ENCODE results near the gene AVPR2. TPM values are rescaled to one million over a fixed set of nuclear protein-coding genes. Genes with fewer than 3 reads are reported as not detected.

Gene AVPR2
- total RNA-seq, 4 donors from 2014 or later, result 0.19 to 1.3 (median 0.29) TPM

DNA sequence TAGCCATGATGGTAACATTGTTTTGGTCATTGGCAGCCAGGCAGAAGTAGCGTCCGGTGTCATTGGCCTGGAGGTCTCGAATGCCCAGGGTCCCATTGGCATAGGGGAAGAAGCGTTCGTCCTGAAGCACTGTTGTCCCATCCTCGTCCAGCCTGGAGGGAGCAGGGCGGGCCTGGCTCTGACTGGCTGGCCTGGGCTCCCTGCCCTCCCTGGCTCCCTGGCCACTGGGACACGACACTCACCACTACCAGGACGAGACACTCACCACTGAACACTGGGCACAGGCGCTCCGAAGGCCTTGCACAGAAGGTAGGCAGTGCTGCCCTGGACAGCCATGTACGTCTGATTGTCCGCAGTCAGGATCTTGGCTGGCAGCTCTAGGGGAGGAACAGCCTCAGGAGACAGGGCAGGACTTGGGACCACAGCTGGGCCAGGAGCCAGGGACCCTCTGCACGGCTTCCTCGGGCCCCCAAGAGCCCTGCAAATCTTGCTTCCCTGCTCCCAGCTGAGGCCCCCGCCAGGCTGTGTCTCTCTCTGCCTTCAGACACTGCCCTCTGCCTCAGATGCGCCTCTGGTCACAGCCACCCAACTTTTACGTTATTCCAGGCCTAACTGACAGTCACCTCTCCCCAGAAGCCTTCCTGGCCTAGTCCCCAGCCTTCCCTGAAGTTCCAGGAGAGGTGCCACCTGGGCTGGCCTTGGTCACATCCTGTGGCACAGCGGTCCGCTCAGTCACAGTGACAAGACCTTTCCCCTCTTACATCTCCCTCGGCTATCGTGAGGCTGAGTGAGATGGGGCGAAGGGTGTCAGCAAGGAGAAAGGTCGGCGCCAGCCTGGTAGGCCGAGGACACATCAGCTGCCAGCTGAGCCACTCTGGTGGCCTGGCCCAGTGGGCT is 35.6 kb upstream of the AVPR2 start:
- Histone ChIP-seq H3K36me3 (no peaks in the 10 kb centered on the region), H3K27me3 (peaks cover 0 to 4% (median 0%) of the 10 kb centered on the region in 4 donors), H3K4me1 (no peaks in the 10 kb centered on the region), H3K9me3 (no peaks in the 10 kb centered on the region), H3K27ac (no peak overlapping the region), H3K4me3 (no peak overlapping the region)
- 85% methylated on average over 13 of the region's 26 CpGs; no CpG with 5 or more reads in 1 of the 2 donors for WGBS, 2 donors
- DNase-seq, result no peak
- intact Hi-C loops (cut with DNase I), result no loop called here
- TF ChIP-seq CTCF (IDR thresholded peaks at IDR 0.05), result no peak
- no peak for TF ChIP-seq POLR2A (IDR thresholded peaks at IDR 0.05)

DNA sequence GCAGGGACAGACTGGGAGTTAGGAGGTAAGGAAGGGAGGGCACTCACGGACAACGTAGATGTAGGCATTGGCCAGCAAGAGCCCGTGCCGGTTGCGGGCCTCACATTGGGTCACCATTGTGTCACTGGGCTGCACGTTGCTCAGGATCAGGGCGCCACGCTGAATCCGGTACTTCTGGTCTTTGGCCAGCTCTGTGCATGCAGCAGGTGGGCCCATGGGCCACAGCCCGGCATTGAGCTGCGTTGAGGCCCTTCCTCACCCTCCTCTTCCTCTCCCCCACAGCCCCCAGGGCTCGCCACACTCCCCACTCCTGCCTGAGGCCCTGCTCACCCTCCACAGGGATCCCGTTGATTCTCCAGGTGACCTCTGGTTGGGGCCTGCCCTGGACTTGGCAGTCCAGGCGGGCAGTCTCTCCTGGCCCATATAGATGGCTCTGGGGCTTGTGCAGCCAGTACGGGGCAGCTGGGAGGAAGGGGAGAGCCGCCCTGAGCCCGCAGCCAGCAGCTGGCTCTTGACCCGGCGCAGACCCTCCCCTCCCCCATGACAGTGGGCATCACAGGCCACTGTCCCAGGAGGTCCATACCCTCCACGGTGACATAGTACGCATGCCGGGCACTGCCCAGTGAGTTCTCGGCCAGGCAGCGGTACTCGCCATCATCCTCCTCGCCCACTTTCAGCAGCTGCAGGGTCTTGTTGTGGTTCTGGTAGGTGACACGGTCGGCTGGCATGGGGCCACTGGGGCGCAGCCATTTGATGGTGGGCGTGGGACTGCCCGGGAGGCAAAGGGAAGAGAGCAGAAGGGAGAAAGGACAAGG is 34.8 kb upstream of the AVPR2 start:
- peaks cover 0 to 4% (median 0%) of the 10 kb centered on the region in 4 donors for H3K27me3 ChIP-seq
- H3K36me3 ChIP-seq, result no peaks in the 10 kb centered on the region
- H3K9me3 ChIP-seq, result no peaks in the 10 kb centered on the region
- 70 to 100% methylated on average over 2 to 4 of the region's 31 CpGs for WGBS, 2 donors
- TF ChIP-seq POLR2A (IDR thresholded peaks at IDR 0.05) (no peak), CTCF (IDR thresholded peaks at IDR 0.05) (no peak)
- H3K4me3 ChIP-seq, result no peak overlapping the region
- no peak for DNase-seq
- H3K4me1 ChIP-seq, result no peaks in the 10 kb centered on the region
- H3K27ac ChIP-seq, result no peak overlapping the region
- intact Hi-C loops (cut with DNase I), result loop anchor here (10.0 kb wide), 1 partner anchor 55 kb away; no protein-coding TSS in a partner anchor

DNA sequence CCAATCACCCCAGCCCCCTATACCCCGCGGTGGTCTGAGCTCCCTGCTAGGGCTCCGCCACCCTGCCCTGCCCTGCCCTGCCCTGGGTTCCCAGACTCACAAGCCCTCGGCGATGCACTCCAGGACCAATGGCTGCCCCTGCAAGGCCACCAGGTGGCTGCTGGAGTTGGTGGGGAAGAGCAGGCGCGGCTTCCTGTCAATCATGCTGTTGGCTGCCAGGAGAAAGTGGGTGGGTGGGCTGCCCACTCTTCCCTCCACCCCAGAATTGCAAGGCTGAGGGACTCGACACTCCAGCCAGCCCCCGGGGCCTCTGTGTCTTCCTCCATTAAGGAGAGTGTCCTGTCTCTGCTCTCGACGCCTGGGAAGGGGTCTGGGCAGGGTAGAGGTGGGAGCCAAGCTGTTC is 34.2 kb upstream of the AVPR2 start:
- TF ChIP-seq CTCF (IDR thresholded peaks at IDR 0.05) (no peak), POLR2A (IDR thresholded peaks at IDR 0.05) (no peak)
- peaks cover 0 to 4% (median 0%) of the 10 kb centered on the region in 4 donors for H3K27me3 ChIP-seq
- intact Hi-C loops (cut with DNase I), result loop anchor here (10.0 kb wide), 1 partner anchor 55 kb away; no protein-coding TSS in a partner anchor
- H3K36me3 ChIP-seq, result no peaks in the 10 kb centered on the region
- no CpG with 5 or more reads among the region's 11 CpGs for WGBS, 2 donors
- no peaks in the 10 kb centered on the region for H3K4me1 ChIP-seq
- H3K9me3 ChIP-seq, result no peaks in the 10 kb centered on the region
- no peak overlapping the region for H3K4me3 ChIP-seq
- no peak for DNase-seq
- H3K27ac ChIP-seq, result no peak overlapping the region

DNA sequence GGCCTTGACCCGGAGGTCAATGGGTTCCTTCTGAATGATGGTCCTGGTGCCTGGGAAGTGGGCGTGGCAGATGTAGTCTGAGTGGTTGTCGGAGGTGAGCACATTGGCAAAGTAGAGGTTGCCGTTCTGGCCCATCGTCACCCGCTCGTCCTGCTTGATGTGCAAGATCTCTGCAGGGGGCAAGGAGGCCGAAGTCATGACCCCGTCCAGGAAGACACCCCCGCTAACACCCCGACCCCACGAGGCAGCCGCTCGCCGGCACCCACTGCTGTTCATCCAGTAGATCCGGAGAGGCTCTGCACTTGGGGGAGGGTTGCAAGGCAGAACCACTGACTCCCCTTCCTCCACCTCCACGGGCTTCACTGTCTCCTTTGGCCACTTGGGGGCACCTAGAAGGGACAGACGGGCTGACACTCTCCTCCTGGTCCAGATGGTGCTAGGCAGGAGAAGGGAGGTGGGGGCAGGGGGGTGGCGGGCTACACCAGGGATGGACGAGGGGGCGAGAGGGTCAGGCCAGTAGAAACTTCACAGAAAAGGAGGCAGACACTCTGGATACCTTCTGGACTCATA is 33.6 kb upstream of the AVPR2 start:
- WGBS, 2 donors, result 59 to 79% methylated on average over 3 to 15 of the region's 21 CpGs
- DNase-seq, result no peak
- Histone ChIP-seq H3K4me3 (no peak overlapping the region), H3K27me3 (peaks cover 0 to 6% (median 0%) of the 10 kb centered on the region in 4 donors), H3K36me3 (no peaks in the 10 kb centered on the region), H3K27ac (no peak overlapping the region), H3K9me3 (no peaks in the 10 kb centered on the region), H3K4me1 (no peaks in the 10 kb centered on the region)
- intact Hi-C loops (cut with DNase I), result loop anchor here (10.0 kb wide), 1 partner anchor 56 kb away; no protein-coding TSS in a partner anchor
- TF ChIP-seq POLR2A (IDR thresholded peaks at IDR 0.05) (no peak), CTCF (IDR thresholded peaks at IDR 0.05) (no peak)
